DOHH2 (cell line): ENCODE measurements around the gene RIN3.

Experiments
- CTCF ChIP-seq: fragments of 200-600 bp; sonication (generic); IDR thresholded peaks from one replicate; pipeline ENCODE4 v1.5.1; 2014; ENCODE audit warnings: antibody characterized with exemption, mild to moderate bottlenecking, low read depth, low read length; ENCODE audit not compliant: poor library complexity, severe bottlenecking
- EZH2phosphoT487 ChIP-seq: fragments of 200-600 bp; sonication (generic); IDR thresholded peaks from 2 replicates; pipeline ENCODE4 v1.6.1; 2017; ENCODE audit warnings: borderline replicate concordance, mild to moderate bottlenecking, antibody characterized with exemption, low read length, moderate library complexity, mixed read lengths

GRCh38 chr14:92595267-92595666 lies 81.7 kb downstream of the RIN3 start:
- TF ChIP-seq CTCF (no peak), EZH2phosphoT487 (no peak)
